Activated CD4-positive, alpha-beta T cell treated with anti-CD3 and anti-CD28 coated beads, Interleukin-2, amount 50 U/mL, for 48 hours (primary cell): ENCODE results near the gene PHRF1.

Experiments
- DNase-seq, 2 experiments: peaks; one replicate each; pipeline ENCODE4 v3.0.0-alpha.2; 2020

The PHRF1 gene

GRCh38 chr11:575996-576768 lies at the start of gene PHRF1:
Gene PHRF1, plus strand, starts transcription at chr11:576470. Its CDS starts 5,043 bp downstream, at chr11:581513.
- DNase-seq = peak; percentile 95

- DNase-seq = no peak
Observed at GRCh38 chr11:528166-528814, 48.0 kb upstream of the PHRF1 start.

GRCh38 chr11:528815-529727 lies 47.2 kb upstream of the PHRF1 start:
- no peak for DNase-seq

GRCh38 chr11:529728-530411 lies 46.4 kb upstream of the PHRF1 start:
- DNase-seq = no peak

GRCh38 chr11:530960-531831 lies 45.1 kb upstream of the PHRF1 start:
- DNase-seq = no peak

GRCh38 chr11:531919-532526 lies 44.2 kb upstream of the PHRF1 start:
- DNase-seq = no peak

GRCh38 chr11:532527-532985 lies 43.7 kb upstream of the PHRF1 start:
- DNase-seq = no peak

GRCh38 chr11:532986-533585 lies 43.2 kb upstream of the PHRF1 start:
- no peak for DNase-seq

GRCh38 chr11:533586-534395 lies 42.5 kb upstream of the PHRF1 start:
- no peak for DNase-seq

GRCh38 chr11:534396-535209 lies 41.7 kb upstream of the PHRF1 start:
- DNase-seq = peak; percentile 35 to 52

- DNase-seq = no peak
Observed at GRCh38 chr11:535210-535518, 41.1 kb upstream of the PHRF1 start.

- DNase-seq = peak; percentile 95
Observed at GRCh38 chr11:535519-536454, 40.5 kb upstream of the PHRF1 start, which contains the start of gene HRAS. Gene HRAS, minus strand, starts transcription at chr11:535576.

- DNase-seq = peak; percentile 88 to 92
Observed at GRCh38 chr11:536841-537621, 39.2 kb upstream of the PHRF1 start, which contains the start of gene LRRC56. Gene LRRC56, plus strand, starts transcription at chr11:537527. Its CDS starts 3,158 bp downstream, at chr11:540685.

GRCh38 chr11:537622-538430 lies 38.4 kb upstream of the PHRF1 start:
- DNase-seq = no peak

GRCh38 chr11:538431-539051 lies 37.7 kb upstream of the PHRF1 start:
- no peak for DNase-seq
